MCF 10A (cell line): ENCODE data around the gene E2F1. TPM values are rescaled to one million over a fixed set of nuclear protein-coding genes. Genes with fewer than 3 reads are reported as not detected.

Experiments
- BruUV-seq: library from RNA; stranded (reverse); fragments of 400-500 nt; replicated peaks from 2 replicates; lab custom pipeline; 2021; lab: Mats Ljungman, UMichigan
- CTCF ChIA-PET: fragments of 300-600 bp; sonication (Branson Sonifier 250); formaldehyde crosslinking; extraction: SDS; loops from one replicate; lab custom pipeline; 2021; ENCODE audit warnings: antibody characterized with exemption, inconsistent platforms; lab: Yijun Ruan, JAX
- POLR2A ChIA-PET: fragments of 300-600, 350-650 bp; sonication (Branson Sonifier 250); formaldehyde crosslinking; extraction: SDS; loops from one replicate; lab custom pipeline; 2020; ENCODE audit warnings: antibody characterized with exemption, inconsistent platforms; lab: Yijun Ruan, JAX
- DNase-seq: peaks from one replicate; pipeline ENCODE4 v3.0.0-alpha.2; 2018; ENCODE audit not compliant: unreplicated experiment
- H3K27ac Mint-ChIP-seq: one replicate; pipeline ENCODE4 v1.8.0; 2022; ENCODE audit warnings: mild to moderate bottlenecking, low read depth, mixed read lengths; ENCODE audit not compliant: unreplicated experiment
- H3K27me3 Mint-ChIP-seq: one replicate; pipeline ENCODE4 v1.8.0; 2022; ENCODE audit warnings: mixed read lengths; ENCODE audit not compliant: insufficient read depth, unreplicated experiment
- H3K36me3 Mint-ChIP-seq: one replicate; pipeline ENCODE4 v1.8.0; 2022; ENCODE audit warnings: mild to moderate bottlenecking, moderate library complexity, mixed read lengths; ENCODE audit not compliant: insufficient read depth, unreplicated experiment
- H3K4me1 Mint-ChIP-seq: one replicate; pipeline ENCODE4 v1.8.0; 2022; ENCODE audit warnings: mixed read lengths; ENCODE audit not compliant: insufficient read depth, unreplicated experiment
- H3K4me3 Mint-ChIP-seq: one replicate; pipeline ENCODE4 v1.8.0; 2022; ENCODE audit warnings: mild to moderate bottlenecking, moderate library complexity, mixed read lengths; ENCODE audit not compliant: unreplicated experiment
- H3K9me3 Mint-ChIP-seq: one replicate; pipeline ENCODE4 v1.8.0; 2022; ENCODE audit warnings: mixed read lengths; ENCODE audit not compliant: unreplicated experiment
- CTCF ChIP-seq: fragments of 200-600 bp; IDR thresholded peaks from one replicate; pipeline ENCODE4 v1.8.0; 2022; ENCODE audit warnings: antibody characterized with exemption, mild to moderate bottlenecking; ENCODE audit not compliant: unreplicated experiment
- intact Hi-C: fragments of 100-400 bp; cut with micrococcal nuclease; formaldehyde crosslinking; loops from 2 replicates; pipeline ENCODE4 v1.14.1; 2022
- total RNA-seq: library from RNA; stranded (reverse); gene quantifications from 2 replicates; pipeline ENCODE4 v1.2.3, GENCODE V29; 2022

E2F1 gene
- total RNA-seq, 1 experiment from 2014 or later: 3.7 TPM

- H3K27me3 Mint-ChIP-seq: no peaks in the 10 kb centered on the region
- H3K9me3 Mint-ChIP-seq: no peaks in the 10 kb centered on the region
- BruUV-seq: no TSS peak
- no peak for TF ChIP-seq CTCF
- peaks cover 6% of the 10 kb centered on the region for H3K36me3 Mint-ChIP-seq
- peak; percentile 66 for DNase-seq
- ChIA-PET POLR2A (interaction anchor here (0.6 to 3.4 kb wide), 19 partner anchors 10 to 449 kb away, joined by 3 to 20 read pairs (median 5); partner anchors contain the start of genes CBFA2T2, CDK5RAP1, CHMP4B and EIF2S2), CTCF (interaction anchor here (0.6 to 1.8 kb wide), 12 partner anchors 8 to 449 kb away, joined by 3 to 8 read pairs (median 3); partner anchors contain the start of gene EIF2S2)
- H3K27ac Mint-ChIP-seq: peak overlapping the region; percentile 19
- H3K4me3 Mint-ChIP-seq: peak overlapping the region; percentile 73
- intact Hi-C loops: no loop called here
- H3K4me1 Mint-ChIP-seq: peaks cover 14% of the 10 kb centered on the region
Observed at GRCh38 chr20:33663161-33664084, 22.8 kb downstream of the E2F1 start.

- H3K4me1 Mint-ChIP-seq: peaks cover 14% of the 10 kb centered on the region
- CTCF ChIA-PET: interaction anchor here (0.6 to 1.6 kb wide), 4 partner anchors 9 to 205 kb away, joined by 3 to 8 read pairs (median 4); no protein-coding TSS in a partner anchor
- no peak within 1 kb of the TSS for H3K27ac Mint-ChIP-seq
- peaks cover under 1% of the 10 kb centered on the region for H3K36me3 Mint-ChIP-seq
- BruUV-seq: no TSS peak
- H3K27me3 Mint-ChIP-seq: no peaks in the 10 kb centered on the region
- no peak for DNase-seq
- no peak for TF ChIP-seq CTCF
- H3K9me3 Mint-ChIP-seq: no peaks in the 10 kb centered on the region
- peak within 1 kb of the TSS; percentile 73 for H3K4me3 Mint-ChIP-seq
- intact Hi-C loops: no loop called here
- POLR2A ChIA-PET: interaction anchor here (0.9 to 3.4 kb wide), 5 partner anchors 9 to 450 kb away, joined by 3 to 20 read pairs (median 7); partner anchors contain the start of genes CBFA2T2 and EIF2S2
Observed at GRCh38 chr20:33662172-33662571, 24.0 kb downstream of the E2F1 start, which contains the start of gene C20orf144. Gene C20orf144 (plus strand): TSS chr20:33662327. CDS start chr20:33662346, 19 bp downstream.

GRCh38 chr20:33660685-33661058, 25.5 kb downstream of the E2F1 start:
- BruUV-seq: no TSS peak
- CTCF ChIA-PET: interaction anchor here (0.6 to 1.0 kb wide), 2 partner anchors 94 to 203 kb away, joined by 3 to 4 read pairs; no protein-coding TSS in a partner anchor
- Mint-ChIP-seq H3K27me3 (no peaks in the 10 kb centered on the region), H3K4me1 (peaks cover 6% of the 10 kb centered on the region), H3K27ac (no peak overlapping the region), H3K36me3 (no peaks in the 10 kb centered on the region), H3K9me3 (no peaks in the 10 kb centered on the region), H3K4me3 (no peak overlapping the region)
- no peak for TF ChIP-seq CTCF
- intact Hi-C loops: no loop called here
- DNase-seq: no peak
- POLR2A ChIA-PET: interaction anchor here (0.9 kb wide), 1 partner anchor 170 kb away, joined by 4 read pairs; the partner anchor contains the start of gene CBFA2T2
